Upper lobe of right lung (tissue), 1 donor: Measurements from ENCODE around the gene LDHD. TPM values are rescaled to one million over a fixed set of nuclear protein-coding genes. Genes with fewer than 3 reads are reported as not detected.

Experiments used
- ATAC-seq: fragments of 200-7000 bp; cut with Tn5 transposase; one replicate; pipeline ENCODE4 v1.9.1; 2020; ENCODE audit warnings: mild to moderate bottlenecking, moderate library complexity
- DNase-seq: peaks from one replicate; pipeline ENCODE4 v3.0.0-alpha.2; 2020
- H3K27ac ChIP-seq: fragments of 200-600 bp; one replicate; pipeline ENCODE4 v1.8.0; 2022
- H3K27me3 ChIP-seq: fragments of 200-600 bp; one replicate; pipeline ENCODE4 v1.8.0; 2022; ENCODE audit warnings: mild to moderate bottlenecking
- H3K36me3 ChIP-seq: fragments of 200-600 bp; one replicate; pipeline ENCODE4 v1.8.0; 2022
- H3K4me1 ChIP-seq: fragments of 200-600 bp; one replicate; pipeline ENCODE4 v1.8.0; 2022
- H3K4me3 ChIP-seq: fragments of 200-600 bp; one replicate; pipeline ENCODE4 v1.8.0; 2022; ENCODE audit warnings: mild to moderate bottlenecking
- H3K9me3 ChIP-seq: fragments of 200-600 bp; one replicate; pipeline ENCODE4 v1.8.0; 2022
- intact Hi-C: fragments of 100-400 bp; cut with DNase I; formaldehyde crosslinking; loops from one replicate; pipeline ENCODE4 v1.11.0; 2022
- total RNA-seq: library from RNA; stranded (reverse); fragmentation: NEBNext Ultra II Directional; extraction: Animal tissue kit (Norgen Biotek cat#: 25700); gene quantifications from one replicate; pipeline ENCODE4 v1.2.1, GENCODE V29; 2021
- TF ChIP-seq, protein P1 (sequence below): fragments of 200-600 bp; IDR thresholded peaks from one replicate; pipeline ENCODE4 v1.8.0; 2022; ENCODE audit warnings: antibody characterized with exemption
- donor health status: DM: no; HTN: yes; CAD: no; lungs with severe emphysema.

LDHD gene
- total RNA-seq, 1 donor from 2014 or later, result 10.7 TPM

DNA sequence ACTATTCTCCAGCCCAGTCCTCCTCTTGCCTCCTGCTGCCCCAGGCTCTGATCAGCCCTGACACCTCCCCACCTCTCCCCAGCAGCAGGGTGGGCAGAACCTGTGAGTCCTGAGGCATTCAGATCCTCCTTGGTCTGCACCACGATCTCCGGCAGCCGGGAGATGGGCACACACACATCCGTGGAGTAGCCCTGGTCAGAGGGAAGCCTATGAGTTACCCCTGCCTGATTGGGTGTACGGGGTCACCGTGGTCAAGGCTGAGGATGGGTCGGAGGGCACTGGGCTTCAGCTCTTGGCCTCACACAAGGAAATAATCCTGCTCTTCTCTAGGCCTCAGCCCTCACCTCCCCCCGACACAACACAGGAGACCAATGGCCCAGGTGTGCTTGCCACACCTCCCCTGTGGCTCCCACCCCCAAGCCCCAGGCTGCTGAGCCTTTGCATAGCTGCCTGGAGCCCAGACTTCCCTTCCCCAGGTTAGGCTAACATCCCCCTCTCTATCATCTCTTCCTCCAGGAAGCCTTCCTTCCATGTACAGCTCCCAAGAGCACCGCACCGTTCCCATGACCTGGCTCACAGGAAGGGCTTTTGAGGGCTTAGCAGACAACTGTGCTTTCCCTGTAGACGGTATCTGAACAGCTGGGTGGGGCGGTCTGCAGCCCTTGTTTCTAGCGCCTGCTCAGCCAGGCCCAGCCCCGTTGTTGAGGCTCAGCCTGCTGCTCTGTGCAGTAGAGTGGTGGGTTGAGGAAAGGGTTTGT lies 3.7 kb downstream of the LDHD start:
- TF ChIP-seq, protein P1, sequence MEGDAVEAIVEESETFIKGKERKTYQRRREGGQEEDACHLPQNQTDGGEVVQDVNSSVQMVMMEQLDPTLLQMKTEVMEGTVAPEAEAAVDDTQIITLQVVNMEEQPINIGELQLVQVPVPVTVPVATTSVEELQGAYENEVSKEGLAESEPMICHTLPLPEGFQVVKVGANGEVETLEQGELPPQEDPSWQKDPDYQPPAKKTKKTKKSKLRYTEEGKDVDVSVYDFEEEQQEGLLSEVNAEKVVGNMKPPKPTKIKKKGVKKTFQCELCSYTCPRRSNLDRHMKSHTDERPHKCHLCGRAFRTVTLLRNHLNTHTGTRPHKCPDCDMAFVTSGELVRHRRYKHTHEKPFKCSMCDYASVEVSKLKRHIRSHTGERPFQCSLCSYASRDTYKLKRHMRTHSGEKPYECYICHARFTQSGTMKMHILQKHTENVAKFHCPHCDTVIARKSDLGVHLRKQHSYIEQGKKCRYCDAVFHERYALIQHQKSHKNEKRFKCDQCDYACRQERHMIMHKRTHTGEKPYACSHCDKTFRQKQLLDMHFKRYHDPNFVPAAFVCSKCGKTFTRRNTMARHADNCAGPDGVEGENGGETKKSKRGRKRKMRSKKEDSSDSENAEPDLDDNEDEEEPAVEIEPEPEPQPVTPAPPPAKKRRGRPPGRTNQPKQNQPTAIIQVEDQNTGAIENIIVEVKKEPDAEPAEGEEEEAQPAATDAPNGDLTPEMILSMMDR, result no peak
- no peaks in the 10 kb centered on the region for H3K27me3 ChIP-seq
- H3K27ac ChIP-seq, result peak overlapping the region; percentile 18
- no peaks in the 10 kb centered on the region for H3K9me3 ChIP-seq
- intact Hi-C loops, result loop anchor here (5.0 kb wide), 1 partner anchor 116 kb away; the partner anchor contains the start of gene ZNRF1
- H3K36me3 ChIP-seq, result no peaks in the 10 kb centered on the region
- no peak for ATAC-seq
- peaks cover 50% of the 10 kb centered on the region for H3K4me1 ChIP-seq
- DNase-seq, result peak; percentile 57
- no peak overlapping the region for H3K4me3 ChIP-seq

DNA sequence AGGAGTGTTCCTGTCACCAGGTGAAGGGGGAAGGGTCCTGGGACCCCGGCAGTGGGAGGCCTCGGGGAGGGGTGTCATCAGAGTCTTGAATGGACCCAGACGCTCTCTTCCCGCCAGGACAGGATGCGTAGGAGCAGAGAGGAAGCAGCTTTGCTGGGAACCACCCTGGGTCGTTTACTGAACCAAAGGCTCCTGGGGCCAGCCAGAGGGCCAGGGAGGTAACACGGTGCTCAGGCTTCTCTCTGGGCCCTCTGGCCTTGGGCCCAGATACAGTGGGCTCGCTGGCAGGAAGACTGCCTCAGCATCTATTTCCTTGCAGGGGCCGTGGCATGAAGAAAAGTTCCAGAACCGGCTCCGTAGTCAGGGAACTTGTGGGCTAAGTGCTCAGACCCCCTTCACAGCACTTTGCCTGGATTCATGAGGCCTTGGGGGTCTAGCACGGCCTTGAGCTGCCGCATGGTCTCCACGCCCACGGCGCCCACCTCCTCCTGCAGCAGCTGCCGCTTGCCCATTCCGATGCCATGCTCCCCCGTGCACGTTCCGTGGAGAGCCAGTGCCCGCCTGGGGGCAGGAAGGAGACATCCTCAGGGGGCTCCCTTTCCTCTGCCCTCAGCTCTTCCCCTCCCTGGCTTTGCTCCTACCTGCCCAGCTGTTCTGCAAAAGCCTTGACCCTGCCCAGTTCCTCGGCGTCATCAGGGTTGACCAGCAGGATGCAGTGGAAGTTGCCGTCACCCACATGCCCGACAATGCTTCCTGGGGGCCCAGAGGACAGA lies 4.4 kb downstream of the LDHD start:
- Histone ChIP-seq H3K36me3 (no peaks in the 10 kb centered on the region), H3K9me3 (no peaks in the 10 kb centered on the region), H3K27ac (peak overlapping the region; percentile 18), H3K4me3 (no peak overlapping the region), H3K27me3 (no peaks in the 10 kb centered on the region), H3K4me1 (peaks cover 50% of the 10 kb centered on the region)
- TF ChIP-seq, protein P1, result no peak
- ATAC-seq, result peak; percentile 1
- intact Hi-C loops, result loop anchor here (5.0 kb wide), 1 partner anchor 115 kb away; the partner anchor contains the start of gene ZNRF1
- peak; percentile 68 for DNase-seq

DNA sequence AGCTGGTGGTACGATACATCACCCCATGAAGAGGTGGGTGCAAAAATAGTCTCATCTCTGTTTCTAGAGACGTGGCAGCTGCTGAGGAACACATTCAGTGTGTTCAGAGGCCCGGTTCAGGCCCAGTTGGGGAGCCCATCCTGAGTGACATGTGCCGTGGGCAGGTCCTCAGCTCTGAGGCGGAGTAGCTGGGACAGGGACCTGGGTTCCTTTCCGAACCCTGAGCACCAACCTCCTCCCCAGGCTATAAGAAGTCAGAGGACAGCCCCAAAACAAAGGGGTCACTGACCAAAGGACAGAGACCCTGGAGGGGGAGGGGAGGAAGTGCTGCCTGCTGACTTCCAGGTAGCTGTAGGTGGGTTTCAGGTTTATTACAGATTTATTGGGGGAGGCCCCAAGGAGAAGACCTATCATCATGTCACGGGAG lies 5.1 kb downstream of the LDHD start:
- no peak for ATAC-seq
- no peaks in the 10 kb centered on the region for H3K36me3 ChIP-seq
- no peak overlapping the region for H3K4me3 ChIP-seq
- intact Hi-C loops, result loop anchor here (5.0 kb wide), 1 partner anchor 114 kb away; the partner anchor contains the start of gene ZNRF1
- peak overlapping the region; percentile 74 for H3K27ac ChIP-seq
- peaks cover 50% of the 10 kb centered on the region for H3K4me1 ChIP-seq
- no peaks in the 10 kb centered on the region for H3K27me3 ChIP-seq
- DNase-seq, result no peak
- TF ChIP-seq, protein P1, result no peak
- H3K9me3 ChIP-seq, result no peaks in the 10 kb centered on the region

DNA sequence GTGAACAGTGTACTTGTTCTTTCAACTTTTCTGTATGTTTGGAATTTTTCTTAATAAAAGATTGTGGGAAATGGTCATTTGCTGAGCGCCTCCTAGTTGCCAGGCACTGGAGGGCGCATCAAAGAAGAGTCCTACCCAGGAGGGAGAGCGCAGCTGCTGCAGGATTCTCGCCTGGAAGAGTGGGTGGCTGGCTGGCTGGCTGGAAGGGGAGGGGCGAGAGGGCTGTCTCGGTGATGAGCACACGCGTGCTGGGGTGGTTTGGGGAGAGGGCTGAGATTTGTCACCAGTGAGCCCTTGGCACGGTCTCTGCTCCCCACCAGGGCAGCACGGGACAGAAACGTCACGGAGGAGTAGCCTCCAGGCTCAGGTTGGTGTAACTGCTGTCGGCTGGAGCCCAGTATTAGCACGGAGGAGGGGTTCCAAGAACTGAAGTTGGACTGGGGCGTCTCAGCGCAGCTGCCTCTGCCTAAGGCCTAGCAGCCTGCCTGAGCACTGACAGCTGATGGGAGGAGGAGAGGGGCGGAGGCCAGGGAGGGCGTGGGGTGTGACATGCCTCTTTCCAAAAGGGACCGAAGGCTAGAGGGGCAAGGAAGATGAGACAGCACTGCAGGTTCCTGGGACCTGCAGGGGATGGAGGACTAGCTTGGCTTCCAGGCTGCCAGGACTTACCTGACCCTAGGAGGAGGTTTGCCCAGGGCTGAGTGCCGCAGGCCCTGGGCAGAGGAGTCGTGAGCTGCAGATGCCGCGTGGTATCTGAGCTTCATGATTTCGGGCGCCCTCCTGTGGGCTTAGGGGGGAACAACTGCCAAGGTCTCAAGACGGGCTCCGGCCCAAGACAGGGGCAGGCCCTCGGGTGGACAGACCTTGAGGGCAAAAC lies 5.7 kb downstream of the LDHD start:
- H3K36me3 ChIP-seq, result no peaks in the 10 kb centered on the region
- DNase-seq (peak; percentile 92), ATAC-seq (peak; percentile 87)
- H3K27ac ChIP-seq, result peak overlapping the region; percentile 74
- H3K4me3 ChIP-seq, result peak overlapping the region; percentile 15
- intact Hi-C loops, result loop anchor here (5.0 kb wide), 1 partner anchor 114 kb away; the partner anchor contains the start of gene ZNRF1
- peaks cover 54% of the 10 kb centered on the region for H3K4me1 ChIP-seq
- H3K27me3 ChIP-seq, result no peaks in the 10 kb centered on the region
- H3K9me3 ChIP-seq, result no peaks in the 10 kb centered on the region
- TF ChIP-seq, protein P1, result peak; percentile 91

DNA sequence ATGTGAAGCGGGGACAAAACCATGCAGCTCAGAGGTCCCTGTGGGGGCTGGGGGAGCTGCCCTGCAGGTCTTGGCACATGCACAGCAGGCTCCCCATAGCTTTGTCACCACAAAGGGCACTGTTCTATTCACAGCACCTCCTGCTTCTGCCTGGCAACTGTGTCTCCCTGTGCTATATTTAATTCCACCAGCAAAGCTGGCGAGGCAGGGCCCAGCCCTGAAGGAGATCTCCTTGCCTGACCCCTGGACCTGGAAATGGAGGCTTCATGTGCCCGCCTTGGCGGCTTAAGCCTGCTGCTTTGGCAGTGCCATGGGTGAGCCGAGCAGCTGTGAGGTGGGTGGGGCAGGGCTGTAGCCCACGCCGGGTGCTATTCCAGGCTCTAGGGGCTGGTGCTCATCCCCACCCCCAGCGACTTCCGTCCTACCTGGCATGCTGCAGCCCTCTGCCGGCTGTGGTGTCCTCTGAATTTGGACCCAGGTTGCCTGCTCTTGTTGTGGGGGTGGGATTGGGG lies 6.8 kb downstream of the LDHD start:
- TF ChIP-seq, protein P1, result no peak

More for the DNA sequence above, 6.8 kb downstream of the LDHD start:
- intact Hi-C loops, result loop anchor here (5.0 kb wide), 1 partner anchor 112 kb away; the partner anchor contains the start of gene ZNRF1
- H3K36me3 ChIP-seq, result no peaks in the 10 kb centered on the region
- H3K27ac ChIP-seq, result peak overlapping the region; percentile 74
- ATAC-seq, result no peak
- H3K4me3 ChIP-seq, result no peak overlapping the region
- H3K9me3 ChIP-seq, result no peaks in the 10 kb centered on the region
- H3K4me1 ChIP-seq, result peaks cover 59% of the 10 kb centered on the region
- H3K27me3 ChIP-seq, result no peaks in the 10 kb centered on the region
- DNase-seq, result peak; percentile 61
